ENCODE results near the gene SF3A1.

GRCh38 chr22:30289980-30290313 is 66.7 kb downstream of the SF3A1 start:
- TF ChIP-seq, protein P1, sequence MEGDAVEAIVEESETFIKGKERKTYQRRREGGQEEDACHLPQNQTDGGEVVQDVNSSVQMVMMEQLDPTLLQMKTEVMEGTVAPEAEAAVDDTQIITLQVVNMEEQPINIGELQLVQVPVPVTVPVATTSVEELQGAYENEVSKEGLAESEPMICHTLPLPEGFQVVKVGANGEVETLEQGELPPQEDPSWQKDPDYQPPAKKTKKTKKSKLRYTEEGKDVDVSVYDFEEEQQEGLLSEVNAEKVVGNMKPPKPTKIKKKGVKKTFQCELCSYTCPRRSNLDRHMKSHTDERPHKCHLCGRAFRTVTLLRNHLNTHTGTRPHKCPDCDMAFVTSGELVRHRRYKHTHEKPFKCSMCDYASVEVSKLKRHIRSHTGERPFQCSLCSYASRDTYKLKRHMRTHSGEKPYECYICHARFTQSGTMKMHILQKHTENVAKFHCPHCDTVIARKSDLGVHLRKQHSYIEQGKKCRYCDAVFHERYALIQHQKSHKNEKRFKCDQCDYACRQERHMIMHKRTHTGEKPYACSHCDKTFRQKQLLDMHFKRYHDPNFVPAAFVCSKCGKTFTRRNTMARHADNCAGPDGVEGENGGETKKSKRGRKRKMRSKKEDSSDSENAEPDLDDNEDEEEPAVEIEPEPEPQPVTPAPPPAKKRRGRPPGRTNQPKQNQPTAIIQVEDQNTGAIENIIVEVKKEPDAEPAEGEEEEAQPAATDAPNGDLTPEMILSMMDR (conservative IDR thresholded peaks at IDR 0.05 in 1 of 2, IDR thresholded peaks at IDR 0.05 in 1 of 2; ENCODE audit: low read depth in 1 of 2, low read length in 2 of 2) = no peak
- TF ChIP-seq EZH2 (IDR thresholded peaks at IDR 0.05; ENCODE audit: low read length, missing control alignments) = no peak

Data from fibroblast of lung (primary cell).